Subcutaneous abdominal adipose tissue (tissue), 5 donors: ENCODE measurements around the gene SETD4.

ENCODE experiments used
- H3K27ac ChIP-seq: one replicate; pipeline ENCODE4 v1.7.0; 2013; ENCODE audit warnings: low read depth, mild to moderate bottlenecking, inconsistent platforms, low read length, moderate library complexity
- H3K27me3 ChIP-seq, 5 donors: one replicate each; pipeline ENCODE4 v1.7.0; 2013; ENCODE audit warnings: low read length in 5 of 5, inconsistent platforms in 1 of 5; ENCODE audit not compliant: control insufficient read depth in 5 of 5, insufficient read depth in 4 of 5
- H3K36me3 ChIP-seq, 5 donors: one replicate each; pipeline ENCODE4 v1.7.0; 2013; ENCODE audit warnings: low read length in 5 of 5; ENCODE audit not compliant: control insufficient read depth in 5 of 5, insufficient read depth in 5 of 5
- H3K4me1 ChIP-seq, 5 donors: one replicate each; pipeline ENCODE4 v1.7.0; 2013; ENCODE audit warnings: low read length in 5 of 5, mild to moderate bottlenecking in 3 of 5, moderate library complexity in 1 of 5; ENCODE audit not compliant: control insufficient read depth in 5 of 5, insufficient read depth in 5 of 5
- H3K4me3 ChIP-seq, 5 donors: one replicate each; pipeline ENCODE4 v1.7.0; 2013; ENCODE audit warnings: low read length in 5 of 5, low read depth in 1 of 5
- H3K9ac ChIP-seq, 5 donors: one replicate each; pipeline ENCODE4 v1.7.0; 2013; ENCODE audit warnings: low read length in 5 of 5, mild to moderate bottlenecking in 4 of 5, moderate library complexity in 3 of 5
- H3K9me3 ChIP-seq, 5 donors: one replicate each; pipeline ENCODE4 v1.7.0; 2013; ENCODE audit warnings: low read length in 5 of 5; ENCODE audit not compliant: control insufficient read depth in 5 of 5
- donor health status: healthy.
- donor health status: healthy.
- donor health status: healthy.
- donor health status: healthy.
- donor health status: healthy.

The SETD4 gene

GRCh38 chr21:36034211-36034913, 26.0 kb downstream of the SETD4 start:
- no peak overlapping the region for H3K27ac ChIP-seq
- H3K27me3 ChIP-seq = peaks cover 0 to 8% (median 4%) of the 10 kb centered on the region in 5 donors
- no peak overlapping the region for H3K4me3 ChIP-seq
- no peaks in the 10 kb centered on the region for H3K4me1 ChIP-seq
- H3K9ac ChIP-seq = no peak overlapping the region
- H3K9me3 ChIP-seq = no peaks in the 10 kb centered on the region
- peaks cover 9 to 52% (median 42%) of the 10 kb centered on the region in 5 donors for H3K36me3 ChIP-seq

- H3K9ac ChIP-seq = no peak overlapping the region
These were observed 27.5 kb downstream of the SETD4 start for GRCh38 chr21:36032647-36033406.

GRCh38 chr21:36030581-36031189, 29.6 kb downstream of the SETD4 start:
- Histone ChIP-seq H3K27ac (no peak overlapping the region), H3K9ac (no peak overlapping the region), H3K36me3 (peaks cover 0 to 20% (median 18%) of the 10 kb centered on the region in 5 donors), H3K27me3 (peaks cover 0 to 8% (median 4%) of the 10 kb centered on the region in 5 donors), H3K4me3 (no peak overlapping the region), H3K4me1 (peaks cover 0 to 4% (median 3%) of the 10 kb centered on the region in 5 donors), H3K9me3 (no peaks in the 10 kb centered on the region)

More at GRCh38 chr21:36032647-36033406, 27.5 kb downstream of the SETD4 start:
- Histone ChIP-seq H3K27ac (no peak overlapping the region), H3K4me1 (peaks cover 0 to 4% (median 3%) of the 10 kb centered on the region in 5 donors), H3K4me3 (no peak overlapping the region), H3K36me3 (peaks cover 4 to 37% (median 28%) of the 10 kb centered on the region in 5 donors), H3K9me3 (no peaks in the 10 kb centered on the region), H3K27me3 (peaks cover 0 to 8% (median 4%) of the 10 kb centered on the region in 5 donors)

GRCh38 chr21:36029309-36029708, 31.0 kb downstream of the SETD4 start:
- H3K36me3 ChIP-seq = peaks cover 0 to 6% (median 5%) of the 10 kb centered on the region in 5 donors
- H3K4me3 ChIP-seq = no peak overlapping the region
- H3K27ac ChIP-seq = no peak overlapping the region
- H3K9ac ChIP-seq = no peak overlapping the region
- H3K4me1 ChIP-seq = peaks cover 0 to 4% (median 3%) of the 10 kb centered on the region in 5 donors
- no peaks in the 10 kb centered on the region for H3K9me3 ChIP-seq
- H3K27me3 ChIP-seq = peaks cover 0 to 8% (median 4%) of the 10 kb centered on the region in 5 donors

GRCh38 chr21:36028127-36029069, 31.9 kb downstream of the SETD4 start:
- Histone ChIP-seq H3K4me1 (peaks cover 0 to 4% (median 3%) of the 10 kb centered on the region in 5 donors), H3K4me3 (no peak overlapping the region), H3K27ac (no peak overlapping the region), H3K9me3 (no peaks in the 10 kb centered on the region), H3K36me3 (no peaks in the 10 kb centered on the region), H3K27me3 (peaks cover 0 to 8% (median 4%) of the 10 kb centered on the region in 5 donors), H3K9ac (no peak overlapping the region)

- H3K9me3 ChIP-seq = no peaks in the 10 kb centered on the region
- no peak overlapping the region for H3K9ac ChIP-seq
- no peak overlapping the region for H3K27ac ChIP-seq
These were observed 33.0 kb downstream of the SETD4 start for GRCh38 chr21:36027347-36027746.

GRCh38 chr21:36024782-36025181, 35.5 kb downstream of the SETD4 start:
- Histone ChIP-seq H3K4me1 (peaks cover 0 to 4% (median 3%) of the 10 kb centered on the region in 5 donors), H3K27ac (no peak overlapping the region), H3K27me3 (peaks cover 0 to 4% (median 2%) of the 10 kb centered on the region in 5 donors), H3K4me3 (no peak overlapping the region), H3K36me3 (no peaks in the 10 kb centered on the region), H3K9me3 (no peaks in the 10 kb centered on the region), H3K9ac (no peak overlapping the region)

More at GRCh38 chr21:36027347-36027746, 33.0 kb downstream of the SETD4 start:
- Histone ChIP-seq H3K4me1 (peaks cover 0 to 4% (median 3%) of the 10 kb centered on the region in 5 donors), H3K27me3 (peaks cover 0 to 8% (median 4%) of the 10 kb centered on the region in 5 donors), H3K4me3 (no peak overlapping the region), H3K36me3 (no peaks in the 10 kb centered on the region)

GRCh38 chr21:36023092-36023480, 37.2 kb downstream of the SETD4 start:
- H3K27ac ChIP-seq = no peak overlapping the region
- H3K36me3 ChIP-seq = no peaks in the 10 kb centered on the region

GRCh38 chr21:36022427-36023091, 37.8 kb downstream of the SETD4 start:
- no peaks in the 10 kb centered on the region for H3K27me3 ChIP-seq
- H3K4me3 ChIP-seq = no peak overlapping the region
- H3K36me3 ChIP-seq = no peaks in the 10 kb centered on the region
- H3K9me3 ChIP-seq = no peaks in the 10 kb centered on the region
- no peak overlapping the region for H3K27ac ChIP-seq
- H3K9ac ChIP-seq = no peak overlapping the region
- H3K4me1 ChIP-seq = no peaks in the 10 kb centered on the region

More at GRCh38 chr21:36023092-36023480, 37.2 kb downstream of the SETD4 start:
- peaks cover 0 to under 1% (median 0%) of the 10 kb centered on the region in 5 donors for H3K4me1 ChIP-seq
- H3K9me3 ChIP-seq = no peaks in the 10 kb centered on the region
- no peak overlapping the region for H3K9ac ChIP-seq
- no peak overlapping the region for H3K4me3 ChIP-seq
- no peaks in the 10 kb centered on the region for H3K27me3 ChIP-seq
